ENCODE data around the gene RNASEH2A. TPM values are rescaled to one million over a fixed set of nuclear protein-coding genes. Genes with fewer than 3 reads are reported as not detected.

RNASEH2A gene
- total RNA-seq, 1 experiment from 2014 or later, result 79.5 TPM

GRCh38 chr19:12859546-12859945 lies 53.2 kb downstream of the RNASEH2A start:
- Histone ChIP-seq H2BK120ac (ENCODE audit: low read depth, low read length, poor library complexity, severe bottlenecking) (no peak overlapping the region), H3K14ac (ENCODE audit: insufficient read depth, low read length) (no peak overlapping the region), H3T11ph (ENCODE audit: low read length) (no peak overlapping the region), H3K18ac (ENCODE audit: insufficient read length, low read depth, low read length) (no peak overlapping the region), H3K56ac (ENCODE audit: insufficient read length, low read depth, low read length) (no peak overlapping the region), H3K79me2 (ENCODE audit: insufficient read depth, low read length) (no peaks in the 10 kb centered on the region), H3K23ac (ENCODE audit: insufficient read length, low read depth, low read length) (no peak overlapping the region), H4K8ac (replicated peaks; ENCODE audit: insufficient read length, low read depth, low read length) (no peak overlapping the region), H4K20me1 (ENCODE audit: control insufficient read depth, insufficient read depth, insufficient read length) (no peaks in the 10 kb centered on the region), H2BK12ac (ENCODE audit: insufficient read length, low read depth, low read length) (no peak overlapping the region), H3K4me2 (ENCODE audit: insufficient read depth, insufficient read length, low read length) (no peak overlapping the region), H3K4ac (ENCODE audit: low read depth, low read length) (no peak overlapping the region), H3K9ac (ENCODE audit: extremely low read depth, insufficient read length, low read length) (no peak overlapping the region), H2AFZ (ENCODE audit: low read length) (no peak overlapping the region), H4K5ac (ENCODE audit: insufficient read length, low read depth, low read length) (no peak overlapping the region), H3K9me3 (ENCODE audit: control insufficient read depth, low read depth, low read length) (no peaks in the 10 kb centered on the region), H3K27me3 (ENCODE audit: insufficient read depth, low read length) (no peaks in the 10 kb centered on the region), H2BK5ac (ENCODE audit: insufficient read length, low read length) (no peak overlapping the region), H4K91ac (ENCODE audit: insufficient read length, low read depth, low read length) (no peak overlapping the region), H2BK15ac (ENCODE audit: low read depth, low read length) (no peak overlapping the region), H3K27ac (ENCODE audit: insufficient read length, low read depth, low read length) (no peak overlapping the region), H2BK20ac (ENCODE audit: low read depth, low read length, poor library complexity, severe bottlenecking) (no peak overlapping the region), H3K79me1 (ENCODE audit: insufficient read depth, low read depth, low read length, poor library complexity, severe bottlenecking) (no peaks in the 10 kb centered on the region), H3K23me2 (ENCODE audit: insufficient read length, low read depth, low read length, poor library complexity, severe bottlenecking) (no peaks in the 10 kb centered on the region), H3K4me1 (ENCODE audit: insufficient read depth, low read length) (no peaks in the 10 kb centered on the region), H2AK5ac (ENCODE audit: insufficient read length, low read length) (no peak overlapping the region)
- no CpG with 5 or more reads among the region's 7 CpGs for WGBS (ENCODE audit: extremely low coverage, insufficient read length, low lambda C conversion rate)
- H3K4me3 Mint-ChIP-seq, result no peak overlapping the region
- no peak for DNase-seq
- H3K27ac Mint-ChIP-seq, result no peak overlapping the region
- peaks cover 16 to 38% (median 25%) of the 10 kb centered on the region in 3 experiments for H3K36me3 Mint-ChIP-seq (ENCODE audit: insufficient read depth in 1 of 3, low read depth in 3 of 3)
- H3K27me3 Mint-ChIP-seq (ENCODE audit: low read depth), result peaks cover 8% of the 10 kb centered on the region
- no peak for TF ChIP-seq CTCF (conservative IDR thresholded peaks at IDR 0.05)
- H3K9me3 Mint-ChIP-seq, result no peaks in the 10 kb centered on the region; a peak in 1 of 5 replicates
- H3K4me1 Mint-ChIP-seq, result 0 out of 4 replicates have a peak, but pooled peaks cover 0 to 2% of the 10 kb centered on the region in 2 experiments

Small RNA genes lying within 50 kb of the gene (microRNA-seq; reads per million reads assigned to microRNA genes)
- gene MIR5684 (ENCODE audit: borderline microRNAs expressed) (not detected), gene MIR6794 (ENCODE audit: borderline microRNAs expressed) (not detected)

Other genes starting within 250 kb of the RNASEH2A start
- 9.7 and 10.1 TPM in 2 replicates for gene ZNF490, start 195.8 kb upstream of the RNASEH2A start, total RNA-seq (2021)
- gene ZNF791, start 195.7 kb upstream of the RNASEH2A start, total RNA-seq (2021), result 20.2 and 22.8 TPM in 2 replicates
- 89.2 and 93.5 TPM in 2 replicates for gene MAN2B1, start 139.8 kb upstream of the RNASEH2A start, total RNA-seq (2021)
- 19.2 and 21.0 TPM in 2 replicates for gene WDR83, start 139.8 kb upstream of the RNASEH2A start, total RNA-seq (2021)
- gene DHPS, start 124.7 kb upstream of the RNASEH2A start, total RNA-seq (2021), result 82.9 and 94.9 TPM in 2 replicates
- not detected in 2 replicates for gene GNG14, start 118.6 kb upstream of the RNASEH2A start, total RNA-seq (2021)
- gene FBXW9, start 110.0 kb upstream of the RNASEH2A start, total RNA-seq (2021), result 10.8 and 11.7 TPM in 2 replicates
- gene TNPO2, start 82.7 kb upstream of the RNASEH2A start, total RNA-seq (2021), result 149 and 159 TPM in 2 replicates
- 154 and 161 TPM in 2 replicates for gene TRIR, start 71.9 kb upstream of the RNASEH2A start, total RNA-seq (2021)
- gene GET3, start 69.1 kb upstream of the RNASEH2A start, total RNA-seq (2021), result 81.3 and 81.6 TPM in 2 replicates
- gene BEST2, start 54.8 kb upstream of the RNASEH2A start, total RNA-seq (2021), result 1.6 and 2.0 TPM in 2 replicates
- gene HOOK2, start 31.0 kb upstream of the RNASEH2A start, total RNA-seq (2021), result 56.8 and 64.7 TPM in 2 replicates
- 15.9 and 18.0 TPM in 2 replicates for gene JUNB, start 15.1 kb upstream of the RNASEH2A start, total RNA-seq (2021)
- 468 and 485 TPM in 2 replicates for gene PRDX2, start 4.8 kb upstream of the RNASEH2A start, total RNA-seq (2021)
- gene THSD8, start 4.5 kb upstream of the RNASEH2A start, total RNA-seq (2021), result 45.8 and 48.1 TPM in 2 replicates
- 5.6 and 6.4 TPM in 2 replicates for gene RTBDN, start 28.0 kb downstream of the RNASEH2A start, total RNA-seq (2021)
- gene MAST1, start 31.9 kb downstream of the RNASEH2A start, total RNA-seq (2021), result 11.8 and 15.1 TPM in 2 replicates
- 23.8 and 26.0 TPM in 2 replicates for gene DNASE2, start 74.9 kb downstream of the RNASEH2A start, total RNA-seq (2021)
- 0.37 and 0.53 TPM in 2 replicates for gene KLF1, start 80.6 kb downstream of the RNASEH2A start, total RNA-seq (2021)
- gene GCDH, start 84.6 kb downstream of the RNASEH2A start, total RNA-seq (2021), result 53.2 and 54.4 TPM in 2 replicates
- gene SYCE2, start 112.7 kb downstream of the RNASEH2A start, total RNA-seq (2021), result 1.4 and 1.9 TPM in 2 replicates
- gene FARSA, start 127.1 kb downstream of the RNASEH2A start, total RNA-seq (2021), result 108 and 110 TPM in 2 replicates
- 887 and 938 TPM in 2 replicates for gene CALR, start 132.0 kb downstream of the RNASEH2A start, total RNA-seq (2021)
- gene RAD23A, start 139.3 kb downstream of the RNASEH2A start, total RNA-seq (2021), result 62.2 and 67.0 TPM in 2 replicates
- gene GADD45GIP1, start 150.6 kb downstream of the RNASEH2A start, total RNA-seq (2021), result 44.5 and 45.6 TPM in 2 replicates
- gene DAND5, start 163.0 kb downstream of the RNASEH2A start, total RNA-seq (2021), result 0.11 and 0.13 TPM in 2 replicates
- 0.20 and 0.31 TPM in 2 replicates for gene NFIX, start 188.9 kb downstream of the RNASEH2A start, total RNA-seq (2021)